HG02970 (cell line): ENCODE data around the gene GUK1.
"Not testable (repeated sequence)": the region's sequence is repeated elsewhere in the genome, so short reads cannot be mapped to it uniquely, and the experiment has no call there.

Experiments
- ATAC-seq: cut with Tn5 transposase; IDR thresholded peaks from one replicate; pipeline ENCODE4 v1.9.1; 2021; ENCODE audit warnings: mild to moderate bottlenecking, moderate library complexity, moderate number of reproducible peaks; ENCODE audit not compliant: unreplicated experiment, low FRiP score

Gene GUK1

DNA sequence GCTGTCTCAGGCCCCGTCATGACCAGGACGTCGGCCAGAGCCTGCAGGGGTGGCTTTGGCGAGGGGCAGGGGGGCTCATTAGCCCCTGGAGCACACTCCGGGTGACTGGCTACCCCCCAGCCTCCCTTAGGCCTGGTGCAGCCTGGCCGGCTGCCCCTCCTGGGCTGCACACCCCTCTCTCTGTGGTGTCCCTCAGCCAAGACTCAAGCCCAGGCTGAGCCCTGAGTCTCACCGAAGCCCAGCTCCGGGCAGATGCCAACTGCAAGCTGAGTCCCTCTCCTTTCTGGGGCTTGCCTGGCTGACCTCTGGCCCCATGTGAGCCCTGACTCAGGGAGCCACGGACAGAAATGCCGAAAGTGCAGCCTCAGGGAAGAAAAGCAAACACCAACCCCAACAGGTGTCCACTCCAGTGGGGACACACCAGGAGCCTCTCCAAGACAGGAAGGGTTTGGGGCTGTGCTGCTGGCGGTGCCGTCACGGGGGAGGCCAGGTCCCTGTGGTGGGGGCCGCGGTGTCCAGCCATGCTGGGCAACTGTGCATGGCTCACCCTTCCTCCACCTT, 20.2 kb downstream of the GUK1 start:
- ATAC-seq = no peak

DNA sequence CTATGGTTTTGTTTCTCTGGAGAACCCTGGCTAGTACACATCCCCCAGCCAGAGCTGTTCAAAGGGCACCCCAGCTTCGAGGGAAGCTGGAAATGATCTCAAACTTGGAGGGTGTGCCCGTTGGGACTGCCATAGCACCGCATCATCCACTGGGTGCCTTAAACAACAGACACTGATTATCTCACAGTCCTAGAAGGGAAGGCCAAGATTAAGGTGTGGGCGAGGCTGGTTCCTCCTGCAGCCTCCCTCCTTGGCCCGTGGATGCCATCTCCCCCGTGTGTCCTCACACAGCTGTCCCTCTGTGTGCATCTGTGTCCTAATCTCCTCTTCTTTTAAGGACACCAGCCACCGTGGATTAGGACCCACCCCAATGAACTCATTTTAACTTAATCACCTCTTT, 21.3 kb downstream of the GUK1 start:
- no peak for ATAC-seq

DNA sequence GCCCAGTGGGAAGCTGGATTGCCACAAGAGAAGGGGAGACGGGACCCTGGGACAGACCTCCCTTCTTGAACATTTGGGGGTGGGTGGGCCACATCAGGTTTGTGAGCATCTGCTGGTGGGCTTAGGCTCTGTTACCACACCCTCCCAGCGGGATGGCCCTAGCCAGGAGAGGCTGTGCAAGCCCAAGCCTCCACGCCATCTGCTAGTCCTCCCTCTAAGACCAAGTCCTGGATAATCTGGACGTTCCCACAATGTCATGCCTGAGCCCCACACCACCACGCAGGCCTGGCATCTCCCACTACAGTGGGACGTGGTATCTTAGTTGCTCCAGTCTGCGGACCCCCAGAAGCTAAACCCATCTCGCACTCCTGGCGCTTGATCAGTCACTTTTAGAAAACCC, 21.8 kb downstream of the GUK1 start:
- ATAC-seq = no peak

DNA sequence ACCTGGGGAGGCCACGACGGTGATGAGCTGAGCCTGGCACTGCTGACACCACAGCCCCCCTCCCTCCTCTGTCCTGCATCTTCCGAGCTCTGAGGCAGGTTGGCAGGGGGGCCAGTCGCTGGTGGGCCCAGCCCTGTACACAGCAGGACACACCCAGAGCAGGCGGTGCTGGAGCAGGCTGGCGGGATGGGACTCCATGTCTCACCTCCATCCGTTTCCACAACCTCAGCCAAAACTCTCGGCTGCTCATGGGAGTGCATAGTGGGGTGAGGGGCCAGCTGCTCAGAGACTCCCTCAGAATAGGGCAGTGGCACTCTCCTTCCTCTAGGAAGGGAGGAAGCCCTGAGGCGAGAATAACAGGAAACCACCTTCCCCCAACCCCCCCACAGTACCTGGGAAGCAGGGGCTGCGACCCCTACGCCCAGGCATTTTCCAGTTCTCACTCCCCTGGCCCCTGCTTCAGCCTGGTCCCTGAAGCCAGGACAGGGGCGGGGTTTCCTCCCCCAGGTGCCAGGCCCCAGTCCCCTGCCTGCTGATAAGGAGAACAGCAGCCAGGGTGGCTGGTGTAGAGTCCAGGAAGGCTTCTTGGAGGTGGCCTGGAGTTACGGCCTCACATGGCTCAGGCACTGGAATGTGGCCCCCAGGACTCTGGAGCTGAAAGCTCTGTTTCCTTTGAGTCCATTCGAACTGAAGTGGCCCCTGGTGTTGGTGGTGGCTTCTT, 22.4 kb downstream of the GUK1 start:
- ATAC-seq = no peak

DNA sequence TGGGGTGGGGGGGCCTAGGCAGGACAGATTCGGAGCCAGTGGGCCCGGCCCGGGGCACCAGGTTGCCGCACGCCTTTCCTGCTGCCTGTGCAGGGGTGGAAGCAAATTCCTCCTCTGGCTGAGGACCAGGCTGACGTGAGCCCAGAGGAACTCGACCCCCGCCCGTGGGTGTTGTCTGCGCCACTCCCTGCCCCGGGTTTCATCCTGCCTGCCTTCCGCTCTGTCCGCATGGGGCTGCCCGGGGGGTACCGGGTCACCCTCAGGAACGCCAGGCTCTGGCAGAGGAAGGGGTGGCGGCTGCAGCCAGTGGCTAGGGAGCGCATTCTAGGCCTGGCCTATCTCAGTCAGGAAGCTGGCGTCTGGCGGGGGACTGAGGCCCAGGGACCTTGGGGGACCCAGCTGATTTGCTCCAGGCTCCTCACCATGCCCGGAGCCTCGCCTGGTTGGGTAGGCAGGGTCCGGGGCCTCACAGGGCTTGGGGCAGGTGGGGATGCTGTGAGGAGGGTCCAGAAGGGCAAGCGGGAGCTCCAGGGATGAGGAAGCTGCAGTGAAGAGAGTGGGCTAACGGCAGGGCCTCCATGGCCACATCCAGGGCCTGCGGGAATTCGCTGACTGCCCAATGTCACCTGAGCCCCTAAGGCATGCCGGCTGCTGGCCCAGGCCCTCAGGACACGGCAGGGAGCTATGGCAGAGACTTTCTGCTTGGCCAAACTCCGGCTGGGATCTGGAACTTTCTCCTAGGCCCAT, 23.1 kb downstream of the GUK1 start:
- no peak for ATAC-seq

DNA sequence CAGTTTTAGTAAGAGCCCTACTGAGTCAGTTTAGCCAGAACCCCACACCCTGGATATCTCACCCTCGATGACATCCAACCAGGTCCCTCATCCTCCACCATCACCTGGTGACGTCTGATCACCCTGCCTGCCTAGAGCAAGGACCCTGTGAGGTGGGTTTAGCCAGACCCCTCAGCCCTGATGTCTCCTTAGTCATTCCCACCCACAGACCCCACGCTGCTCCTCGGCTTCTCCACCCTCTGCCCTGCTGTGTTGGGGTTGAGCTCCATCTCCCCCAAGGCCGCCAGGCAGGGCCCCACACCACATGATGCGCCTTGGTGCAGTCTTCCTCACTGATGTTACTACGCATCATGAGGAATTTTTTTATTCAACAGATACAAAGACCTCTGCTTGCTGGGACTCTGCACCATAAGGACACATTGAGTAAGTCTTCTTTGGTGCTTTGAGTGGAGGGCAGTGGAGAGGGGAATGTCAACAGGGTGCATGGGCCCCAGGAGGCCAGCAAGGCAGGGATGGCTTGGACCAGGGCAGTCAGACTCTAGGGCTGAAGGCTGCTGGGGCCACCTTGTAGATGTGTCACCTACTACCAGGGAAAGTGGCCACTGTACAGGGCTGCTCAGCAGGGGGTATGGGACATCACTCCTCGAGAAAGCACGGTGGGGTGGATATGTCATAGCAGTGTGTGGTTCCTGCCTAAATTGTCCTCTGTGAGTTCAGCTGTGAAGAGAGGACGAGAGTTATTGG, 23.9 kb downstream of the GUK1 start:
- no peak for ATAC-seq

DNA sequence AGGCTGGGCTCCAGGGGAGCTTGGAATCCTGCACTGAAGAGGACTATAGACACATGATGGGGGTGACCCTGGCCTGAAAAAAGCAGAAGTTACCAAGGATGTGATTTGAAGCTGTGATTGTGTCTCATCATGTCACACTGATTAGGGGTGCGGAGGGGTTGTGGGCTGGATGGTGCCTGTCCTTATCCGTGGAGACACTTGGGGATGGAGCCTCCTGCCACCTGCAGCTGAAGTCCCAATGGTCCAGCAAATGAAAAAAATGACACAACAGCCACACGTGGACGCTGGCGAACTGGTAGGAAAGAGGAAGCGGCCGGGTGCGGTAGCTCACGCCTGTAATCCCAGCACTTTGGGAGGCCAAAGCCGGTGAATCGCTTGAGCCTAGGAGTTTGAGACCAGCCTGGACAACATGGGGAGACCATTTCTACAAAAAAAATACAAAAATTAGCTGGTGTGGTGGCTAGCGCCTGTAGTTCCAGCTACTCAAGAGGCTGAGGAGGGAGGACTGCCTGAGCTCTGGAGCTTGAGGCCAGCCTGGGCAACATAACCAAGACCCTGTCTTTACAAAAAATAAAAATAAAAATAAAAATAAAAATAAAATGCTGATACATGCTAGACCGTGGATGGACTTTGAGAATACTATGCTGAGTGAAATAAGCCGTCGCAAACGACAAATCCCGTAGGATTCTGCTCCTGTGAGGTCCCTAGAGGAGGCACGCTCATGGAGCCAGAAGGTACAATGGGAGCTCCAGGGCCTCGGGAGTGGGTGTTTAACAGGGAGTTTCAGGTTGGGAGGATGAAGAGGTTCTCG, 24.7 kb downstream of the GUK1 start:
- no peak for ATAC-seq

DNA sequence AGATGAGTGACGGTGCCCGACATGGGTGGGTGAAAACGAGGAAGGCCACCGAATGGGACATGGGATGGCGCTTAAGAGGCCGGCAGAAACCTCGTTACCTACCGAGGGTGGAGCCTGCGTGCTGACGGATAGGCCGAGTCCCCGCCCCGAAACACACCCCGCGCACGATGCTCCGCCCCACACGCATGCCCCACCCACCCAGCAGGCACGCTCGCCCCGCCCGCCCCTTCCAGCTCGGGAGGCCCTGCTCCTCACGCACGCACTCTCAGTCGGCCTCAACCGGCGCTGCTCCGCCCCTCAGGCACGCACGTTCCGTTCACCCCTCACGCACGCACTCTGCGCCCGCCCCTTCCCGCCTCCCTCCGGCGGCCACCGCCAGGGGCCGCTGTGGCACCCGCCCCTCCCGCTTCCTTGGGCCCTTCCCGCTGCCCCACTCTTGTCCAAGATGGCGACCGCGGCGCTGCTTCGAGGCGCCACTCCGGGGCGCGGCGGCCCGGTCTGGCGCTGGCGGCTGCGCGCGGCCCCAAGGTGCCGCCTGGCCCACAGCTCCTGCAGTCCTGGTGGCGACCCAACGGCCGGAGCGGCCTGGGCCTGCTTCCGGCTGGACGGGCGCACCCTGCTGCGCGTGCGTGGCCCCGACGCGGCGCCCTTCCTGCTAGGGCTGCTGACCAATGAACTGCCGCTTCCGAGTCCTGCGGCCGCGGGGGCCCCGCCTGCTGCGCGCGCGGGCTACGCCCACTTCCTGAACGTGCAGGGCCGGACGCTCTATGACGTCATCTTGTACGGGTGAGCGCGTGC, 25.5 kb downstream of the GUK1 start, which contains the start of gene IBA57:
Gene IBA57 (plus strand): TSS at position 433 of the 798 bp plus-strand sequence. CDS start 13 bp downstream, at position 446.
- peak; percentile 83 for ATAC-seq

DNA sequence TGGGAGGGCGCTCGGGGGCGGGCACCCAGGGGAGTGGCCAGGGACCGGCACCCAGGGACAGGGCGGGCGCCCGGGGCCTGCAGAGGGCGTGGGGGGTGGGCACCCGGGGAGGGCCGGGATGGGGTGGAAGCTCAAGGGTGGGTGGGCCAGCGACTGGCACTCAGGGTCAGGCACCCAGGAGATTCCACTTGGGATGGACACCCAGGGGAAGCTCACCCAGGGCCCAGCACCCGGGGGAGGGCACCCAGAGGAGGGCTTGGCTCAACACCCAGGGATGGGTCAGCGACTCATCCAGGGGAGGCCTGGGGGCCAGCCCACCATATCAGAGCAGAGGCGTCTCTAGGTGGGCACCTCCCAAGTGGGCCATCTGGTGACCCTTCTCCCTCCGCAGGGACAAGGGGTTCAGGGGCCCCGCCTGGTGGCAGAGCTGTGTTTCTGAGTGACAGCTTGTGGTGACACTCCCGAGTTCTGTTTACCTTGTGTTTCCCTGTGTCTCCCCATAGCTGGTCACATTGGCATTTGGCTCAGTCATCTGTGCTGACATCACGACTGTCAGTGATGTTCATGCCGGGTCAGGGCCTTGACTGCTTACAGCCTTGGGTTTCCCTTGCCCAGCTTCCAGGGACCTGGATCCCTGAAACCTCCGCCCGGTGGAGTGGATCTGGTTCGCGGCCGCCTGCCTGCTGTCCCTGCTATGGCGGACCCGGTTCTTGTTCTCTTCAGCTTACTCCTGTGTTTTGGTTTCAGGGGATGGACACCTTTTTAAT, 26.3 kb downstream of the GUK1 start:
- ATAC-seq = peak; percentile 8

DNA sequence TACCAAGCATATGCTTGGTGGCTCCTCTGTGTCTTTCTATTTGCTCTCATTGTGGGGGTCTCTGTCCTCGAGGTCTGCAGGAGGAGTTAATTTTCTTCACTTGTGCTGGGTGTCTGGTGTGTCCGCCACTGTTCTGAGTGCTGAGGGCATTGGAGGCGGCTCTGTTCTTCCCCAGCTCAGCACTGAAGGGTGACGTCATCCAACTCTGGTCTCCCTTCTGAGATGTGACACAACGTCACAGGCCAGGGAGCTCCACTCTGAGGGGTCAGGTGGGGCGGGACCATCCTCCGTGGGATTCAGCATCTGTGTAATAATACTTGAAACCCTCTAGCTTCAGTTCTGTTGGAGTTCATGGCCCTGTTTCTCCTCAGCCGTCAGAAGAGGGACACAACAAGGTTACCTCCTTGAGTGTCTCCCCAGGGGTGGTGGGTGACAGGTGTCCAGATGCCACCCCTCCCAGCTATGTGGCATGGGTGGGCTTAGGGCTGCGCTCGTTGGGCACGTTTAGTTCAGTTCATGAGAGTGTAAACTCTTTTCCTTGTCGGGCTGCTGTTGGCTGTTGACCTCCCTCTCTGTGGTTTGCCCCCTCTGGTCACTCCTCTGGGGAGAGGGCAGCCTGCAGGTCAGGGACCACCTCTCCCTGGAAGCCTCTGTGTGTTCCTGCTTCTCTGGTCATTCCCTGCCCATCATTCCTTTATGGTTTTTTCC, 28.6 kb downstream of the GUK1 start:
- ATAC-seq = no peak

DNA sequence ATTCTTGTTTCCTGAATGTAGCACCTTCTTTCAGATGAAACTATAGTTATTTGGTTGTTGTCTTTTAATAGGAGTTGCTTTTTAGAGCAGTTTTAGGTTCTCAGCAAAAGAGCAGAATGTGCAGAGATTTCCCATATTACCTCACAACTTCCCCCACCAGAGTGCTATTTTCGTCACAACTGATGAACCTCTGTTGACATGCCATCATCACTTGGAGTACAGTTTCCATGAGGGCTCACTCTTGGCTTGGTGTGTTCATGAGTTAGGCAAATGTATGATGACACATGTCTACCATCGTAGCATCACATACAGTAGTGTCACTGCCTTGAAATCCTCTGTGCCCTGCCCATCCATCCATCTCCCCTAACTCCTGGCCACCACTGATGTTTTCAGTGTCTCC, 29.3 kb downstream of the GUK1 start:
- no peak for ATAC-seq

DNA sequence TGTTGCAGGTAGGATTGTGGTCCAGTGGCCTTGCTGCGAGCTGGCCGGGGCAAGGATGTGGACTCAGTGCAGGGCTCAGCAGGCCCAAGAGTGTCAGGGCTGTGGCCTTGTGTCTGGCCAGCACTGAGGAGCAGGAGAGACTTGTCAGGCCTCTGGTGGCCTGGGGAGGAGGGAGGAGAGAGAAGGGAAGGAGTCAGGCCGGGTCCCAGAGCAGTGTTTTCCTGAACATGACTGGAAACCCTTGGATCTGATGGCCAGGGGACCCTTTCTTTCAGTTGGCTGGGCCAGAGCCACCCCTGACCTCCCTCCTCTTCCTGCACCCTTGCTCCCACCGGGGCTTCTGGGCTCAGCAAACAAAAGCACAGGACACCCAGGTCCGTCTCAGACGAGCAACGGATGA, 30.6 kb downstream of the GUK1 start:
- no peak for ATAC-seq

DNA sequence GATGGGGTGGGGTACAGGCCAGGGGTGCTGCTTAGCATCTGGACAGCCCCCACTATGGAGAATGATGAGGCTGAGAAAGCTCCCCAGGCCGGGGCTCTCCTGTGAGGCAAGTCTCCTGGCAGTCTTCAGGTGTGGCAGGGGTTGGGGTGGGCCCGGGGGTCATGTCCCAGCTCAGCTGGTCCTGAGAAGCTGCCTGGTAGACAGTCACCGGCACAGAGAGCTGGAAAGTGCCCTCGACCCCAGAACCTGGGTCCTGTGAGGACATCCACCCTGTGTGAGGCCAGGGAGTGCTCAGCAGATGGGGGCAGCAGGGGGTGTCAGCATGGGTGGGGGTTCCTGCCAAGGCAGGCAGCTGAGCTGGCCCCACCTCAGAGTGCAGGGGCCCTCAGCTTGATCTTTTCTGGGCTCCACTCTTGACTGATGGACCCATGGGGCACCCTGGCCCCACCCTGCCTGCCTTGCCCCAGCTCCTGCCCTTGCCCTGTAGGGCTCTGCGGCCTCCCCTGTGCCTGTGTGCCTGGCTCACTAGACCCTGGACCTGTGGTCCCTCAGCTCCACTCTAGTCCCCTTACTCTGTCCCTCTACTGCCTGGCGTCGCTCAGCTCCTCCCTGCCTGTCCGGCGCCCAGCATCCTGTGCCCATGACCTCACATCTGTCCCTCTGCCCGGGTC, 31.3 kb downstream of the GUK1 start:
- ATAC-seq = no peak

DNA sequence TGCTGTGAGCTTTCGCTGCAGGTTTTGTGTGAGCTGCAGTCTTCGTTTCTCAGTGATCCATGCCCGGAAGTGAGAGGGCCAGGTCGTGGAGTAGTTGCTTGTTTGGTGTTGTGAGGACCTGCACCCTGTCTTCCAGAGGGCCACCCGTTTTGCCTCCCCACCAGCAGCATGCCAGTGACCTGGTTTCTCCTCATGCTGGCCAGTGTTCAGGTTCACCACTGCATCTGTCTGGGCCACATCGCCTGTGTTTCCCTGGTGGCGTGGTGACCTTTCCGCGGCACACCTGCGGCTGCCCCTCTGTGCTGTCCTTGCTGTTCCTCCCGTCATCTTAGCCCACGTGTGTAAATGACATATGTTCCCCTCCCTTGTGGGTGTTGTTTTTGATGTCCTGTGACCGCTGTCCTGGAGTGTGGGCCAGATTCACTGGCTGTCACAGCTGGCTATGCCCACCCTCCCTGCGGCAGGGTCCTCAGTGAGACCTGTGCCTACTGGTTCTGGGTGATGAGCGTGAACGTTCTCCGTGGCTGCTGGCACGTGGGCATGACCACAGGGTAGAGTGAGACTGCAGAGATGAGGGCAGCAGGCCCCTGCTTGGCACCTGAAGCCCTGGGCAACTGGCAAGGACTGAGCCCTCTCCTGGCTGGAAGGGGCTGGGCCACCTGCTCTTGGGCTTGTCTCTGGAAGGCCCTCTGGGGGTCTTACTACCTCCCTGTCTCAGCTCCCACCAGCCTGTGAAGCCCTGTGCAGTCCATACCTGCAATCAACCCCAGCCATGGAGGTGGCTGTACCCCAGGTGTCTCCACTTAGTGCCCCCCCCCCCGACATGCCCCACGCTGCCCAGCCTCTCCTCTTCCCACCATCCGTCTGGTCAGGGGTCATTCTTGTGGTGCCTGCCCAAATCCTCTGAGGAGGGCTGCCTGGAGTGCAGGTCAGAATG, 32.8 kb downstream of the GUK1 start:
- ATAC-seq = no peak

DNA sequence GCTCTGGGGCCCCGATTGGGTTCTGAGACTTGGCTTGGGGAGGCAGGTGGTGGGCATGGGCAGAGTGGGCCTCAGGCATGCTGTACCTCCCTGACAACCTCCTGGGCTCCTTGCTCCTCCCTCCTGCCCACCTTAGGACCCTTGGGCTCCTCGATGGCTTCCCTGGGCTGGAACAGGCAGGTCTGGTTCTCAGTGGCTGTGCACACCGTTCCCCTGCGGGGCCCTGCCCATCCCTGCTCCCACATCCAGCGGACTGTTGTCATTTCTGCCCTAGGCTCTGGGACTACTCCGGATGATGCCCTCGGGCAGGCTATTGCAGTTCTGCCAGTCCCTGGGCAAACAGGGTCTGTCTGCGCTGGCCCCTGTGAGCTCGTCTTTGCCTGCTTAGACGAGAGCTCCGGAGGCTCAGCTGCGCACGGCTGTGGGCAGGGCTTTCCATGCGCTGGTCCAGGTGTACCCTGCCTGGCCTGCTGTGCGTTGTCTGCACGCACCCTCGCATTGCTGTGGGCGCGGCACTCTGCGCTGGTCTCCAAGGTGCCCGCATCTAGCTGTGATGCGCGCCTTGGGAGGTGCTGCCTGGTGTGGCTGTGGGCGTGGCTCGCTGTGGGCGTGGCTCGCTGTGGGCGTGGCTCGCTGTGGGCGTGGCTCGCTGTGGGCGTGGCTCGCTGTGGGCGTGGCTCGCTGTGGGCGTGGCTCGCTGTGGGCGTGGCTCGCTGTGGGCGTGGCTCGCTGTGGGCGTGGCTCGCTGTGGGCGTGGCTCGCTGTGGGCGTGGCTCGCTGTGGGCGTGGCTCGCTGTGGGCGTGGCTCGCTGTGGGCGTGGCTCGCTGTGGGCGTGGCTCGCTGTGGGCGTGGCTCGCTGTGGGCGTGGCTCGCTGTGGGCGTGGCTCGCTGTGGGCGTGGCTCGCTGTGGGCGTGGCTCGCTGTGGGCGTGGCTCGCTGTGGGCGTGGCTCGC, 33.7 kb downstream of the GUK1 start:
- not testable (repeated sequence) for ATAC-seq
